GM21360 (cell line): ENCODE measurements around the gene SPDYC.
"Not testable (repeated sequence)": the region's sequence is repeated elsewhere in the genome, so short reads cannot be mapped to it uniquely, and the experiment has no call there.

Source experiments
- ATAC-seq: cut with Tn5 transposase; IDR thresholded peaks from one replicate; pipeline ENCODE4 v1.9.1; 2021; ENCODE audit warnings: mild to moderate bottlenecking, moderate library complexity; ENCODE audit not compliant: unreplicated experiment

Gene SPDYC

GRCh38 chr11:65166893-65167292 is 3.1 kb upstream of the SPDYC start:
- ATAC-seq = no peak

DNA sequence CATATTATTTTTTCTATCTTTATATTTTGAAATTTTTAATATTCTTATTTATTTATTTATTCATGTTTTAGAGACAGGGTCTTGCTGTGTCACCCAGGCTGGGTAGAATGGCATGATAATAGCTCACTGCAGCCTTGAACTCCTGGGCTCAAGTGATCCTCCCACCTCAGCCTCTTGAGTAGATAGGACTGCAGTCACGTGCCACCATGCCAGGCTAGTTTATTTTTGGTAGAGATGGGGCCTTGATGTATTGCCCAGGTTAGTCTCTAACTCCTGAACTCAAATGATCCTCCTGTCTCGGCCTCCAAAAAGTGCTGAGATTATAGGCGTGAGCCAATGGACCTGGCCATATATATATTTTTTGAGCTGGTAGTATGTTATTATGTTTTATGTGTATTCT is 2.4 kb upstream of the SPDYC start:
- no peak for ATAC-seq

DNA sequence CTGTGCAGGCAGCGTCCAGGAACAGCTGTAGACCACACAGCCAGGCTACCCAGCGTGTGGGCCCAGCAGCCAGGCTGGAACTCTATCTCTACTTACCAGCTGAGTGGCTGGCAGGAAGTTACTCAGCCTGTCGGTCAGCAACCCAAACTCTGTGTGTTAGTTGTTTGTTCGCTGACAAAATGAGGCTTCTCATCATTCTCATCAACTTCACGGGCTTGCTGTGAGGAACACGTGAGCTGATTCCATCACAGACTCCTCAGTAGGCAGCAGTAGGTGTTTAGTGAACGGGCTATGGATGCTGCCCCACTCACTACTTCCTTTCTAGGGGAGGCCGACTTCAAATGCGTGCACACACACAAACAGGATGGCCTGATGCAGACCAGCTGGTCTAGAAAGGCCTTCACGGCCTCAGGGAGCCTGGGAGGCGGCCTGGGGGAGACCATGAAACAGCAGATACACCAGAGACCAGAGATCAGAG is 830 bp upstream of the SPDYC start:
- no peak for ATAC-seq

GRCh38 chr11:65172600-65172999 is 2.6 kb downstream of the SPDYC start:
- ATAC-seq = no peak

DNA sequence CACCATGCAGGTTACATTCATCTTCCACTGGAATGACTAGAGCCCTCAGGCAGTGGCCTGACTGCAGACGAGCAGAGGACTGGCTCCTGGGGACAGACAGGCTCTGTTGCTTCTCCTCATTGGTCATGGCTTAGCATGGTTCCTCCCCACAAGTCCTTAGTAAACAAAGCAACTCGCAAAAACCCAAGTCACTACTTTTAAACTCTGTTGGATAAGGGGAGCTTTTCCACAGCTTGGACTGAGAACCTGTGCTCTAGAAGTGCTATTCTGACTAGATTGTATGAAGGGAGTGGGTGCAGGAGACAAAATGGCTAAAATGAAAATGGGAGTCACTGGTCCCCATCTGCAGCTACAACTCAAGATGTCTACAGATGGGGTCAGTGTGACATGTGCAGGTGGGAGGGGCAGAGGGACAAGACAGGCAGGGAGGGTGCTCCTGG is 4.6 kb downstream of the SPDYC start:
- not testable (repeated sequence) for ATAC-seq

DNA sequence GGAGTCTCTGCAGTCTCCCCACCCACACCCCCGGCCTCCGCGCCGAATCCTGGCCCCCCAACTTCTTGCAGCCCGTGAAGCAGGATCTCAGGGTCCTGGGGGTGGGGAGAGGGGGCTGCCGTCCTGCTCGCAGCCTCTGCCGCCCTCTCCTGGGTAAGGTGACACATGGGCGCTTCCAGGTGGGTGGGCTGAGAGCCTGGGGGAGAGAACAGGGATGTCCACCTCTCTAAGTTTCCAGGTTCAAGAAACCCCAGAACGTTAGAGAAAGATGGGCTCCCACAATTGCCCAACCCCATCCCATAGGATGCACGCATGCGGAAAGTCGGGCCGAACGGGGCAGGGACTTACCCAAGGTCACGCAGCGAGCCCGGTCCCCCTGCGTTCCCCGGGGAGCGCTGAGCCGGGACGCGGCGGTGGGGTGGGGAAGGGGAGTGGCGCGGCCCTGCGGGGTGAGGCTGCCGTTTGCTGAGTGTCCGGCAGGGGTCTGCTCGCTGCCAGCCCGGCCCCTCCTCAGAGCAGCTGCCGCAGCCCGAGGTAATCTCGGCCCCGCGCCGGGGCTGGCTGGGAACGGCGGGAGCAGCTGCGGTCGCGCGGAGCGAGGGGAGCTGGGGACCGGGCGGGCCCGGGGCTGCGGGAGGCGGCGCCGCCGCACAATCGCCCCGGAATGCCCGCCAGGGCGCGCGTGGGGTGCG is 11.0 kb downstream of the SPDYC start:
- peak; percentile 53 for ATAC-seq

- peak; percentile 36 for ATAC-seq
Observed at GRCh38 chr11:65181569-65182257, 11.7 kb downstream of the SPDYC start, which contains the start of gene CAPN1. CAPN1 (plus strand) TSS chr11:65181928; CDS start chr11:65182702, 774 bp downstream.

- ATAC-seq = no peak
Observed at GRCh38 chr11:65182258-65183170, 12.5 kb downstream of the SPDYC start.

- no peak for ATAC-seq
Observed at GRCh38 chr11:65183201-65183891, 13.3 kb downstream of the SPDYC start.

GRCh38 chr11:65184146-65184545 is 14.1 kb downstream of the SPDYC start:
- ATAC-seq = no peak

GRCh38 chr11:65185171-65185570 is 15.1 kb downstream of the SPDYC start:
- no peak for ATAC-seq

GRCh38 chr11:65185869-65186341 is 15.9 kb downstream of the SPDYC start:
- no peak for ATAC-seq

DNA sequence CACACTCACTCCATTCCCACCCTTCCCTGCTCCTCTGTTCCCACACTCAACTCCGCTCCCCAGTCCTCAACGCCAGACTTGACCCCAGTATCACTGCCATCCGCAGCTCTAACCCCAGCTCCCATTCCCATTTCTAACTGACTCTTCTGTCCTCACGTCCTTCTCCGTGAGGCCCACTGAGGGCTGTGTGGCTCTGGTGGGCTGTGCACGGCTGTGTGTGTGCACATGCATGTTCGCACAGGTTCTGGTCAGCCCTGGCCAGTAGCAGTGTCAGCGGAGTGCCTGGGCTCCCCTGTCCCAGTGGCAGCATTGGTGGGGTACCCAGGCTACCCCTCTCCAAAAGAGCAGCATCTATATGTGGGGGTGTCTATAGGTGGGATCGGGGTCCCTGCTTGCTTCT is 16.7 kb downstream of the SPDYC start:
- no peak for ATAC-seq

- no peak for ATAC-seq
Observed at GRCh38 chr11:65187146-65187675, 17.2 kb downstream of the SPDYC start.

GRCh38 chr11:65187971-65188461 is 18.0 kb downstream of the SPDYC start:
- ATAC-seq = no peak

DNA sequence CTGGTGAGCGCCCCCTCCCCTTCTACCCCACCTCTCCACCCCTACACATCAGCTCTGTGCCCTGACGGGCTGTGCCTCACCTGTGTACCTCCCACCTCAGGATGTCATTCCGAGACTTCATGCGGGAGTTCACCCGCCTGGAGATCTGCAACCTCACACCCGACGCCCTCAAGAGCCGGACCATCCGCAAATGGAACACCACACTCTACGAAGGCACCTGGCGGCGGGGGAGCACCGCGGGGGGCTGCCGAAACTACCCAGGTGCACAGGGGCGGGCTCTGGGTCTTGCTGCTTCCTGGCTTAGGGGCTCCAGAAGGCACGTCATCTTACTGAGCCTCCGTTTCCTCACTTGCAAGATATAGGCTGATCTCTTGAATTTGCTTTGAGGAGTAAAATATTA is 18.5 kb downstream of the SPDYC start:
- ATAC-seq = no peak

- no peak for ATAC-seq
Observed at GRCh38 chr11:65189191-65189590, 19.2 kb downstream of the SPDYC start.

DNA sequence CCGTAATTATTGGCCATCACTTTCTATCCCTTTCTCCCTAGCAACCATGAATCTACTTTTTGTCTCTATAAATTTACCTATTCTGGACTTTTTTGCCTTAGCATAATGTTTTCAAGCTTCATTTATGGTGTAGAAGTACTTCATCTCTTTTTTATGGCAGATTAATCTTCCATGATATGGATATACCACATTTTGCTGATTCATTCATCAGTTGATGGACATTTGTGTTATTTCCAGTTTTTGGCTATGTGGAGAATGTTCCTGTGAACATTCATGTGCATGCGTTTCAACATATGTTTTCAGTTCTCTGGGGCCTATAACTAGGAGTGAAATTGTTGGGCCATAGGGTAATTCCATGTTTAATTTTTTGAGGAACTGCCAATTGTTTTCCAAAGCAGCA is 24.5 kb downstream of the SPDYC start:
- ATAC-seq = no peak

DNA sequence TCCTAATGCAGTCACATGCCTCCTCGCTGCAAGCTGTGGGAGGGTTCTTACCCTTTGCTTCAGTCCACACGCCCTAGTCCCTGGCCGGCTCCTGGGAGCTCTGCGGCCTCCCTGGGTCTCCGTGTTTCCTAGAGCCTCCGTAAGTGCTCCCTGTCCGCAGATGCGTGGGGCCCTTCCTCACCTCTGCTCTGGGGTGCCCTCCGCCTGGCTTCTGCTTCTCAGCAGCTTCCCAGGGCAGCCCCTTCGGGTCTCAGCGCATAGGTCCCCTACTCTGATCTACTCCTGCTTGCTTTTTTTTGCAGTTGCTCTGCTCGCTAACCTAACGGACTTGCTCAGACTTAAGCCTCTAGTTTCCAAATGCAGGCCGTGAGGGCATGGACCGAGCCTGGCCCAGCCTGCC is 34.1 kb downstream of the SPDYC start:
- no peak for ATAC-seq
